ENCODE measurements around the gene GYS1. TPM values are rescaled to one million over a fixed set of nuclear protein-coding genes. Genes with fewer than 3 reads are reported as not detected.
"Not testable (repeated sequence)": the region's sequence is repeated elsewhere in the genome, so short reads cannot be mapped to it uniquely, and the experiment has no call there.

GYS1 gene
- 38.9 and 42.8 TPM in 2 replicates for total RNA-seq (2014; rRNA removed; shearing (Covaris generic))

DNA sequence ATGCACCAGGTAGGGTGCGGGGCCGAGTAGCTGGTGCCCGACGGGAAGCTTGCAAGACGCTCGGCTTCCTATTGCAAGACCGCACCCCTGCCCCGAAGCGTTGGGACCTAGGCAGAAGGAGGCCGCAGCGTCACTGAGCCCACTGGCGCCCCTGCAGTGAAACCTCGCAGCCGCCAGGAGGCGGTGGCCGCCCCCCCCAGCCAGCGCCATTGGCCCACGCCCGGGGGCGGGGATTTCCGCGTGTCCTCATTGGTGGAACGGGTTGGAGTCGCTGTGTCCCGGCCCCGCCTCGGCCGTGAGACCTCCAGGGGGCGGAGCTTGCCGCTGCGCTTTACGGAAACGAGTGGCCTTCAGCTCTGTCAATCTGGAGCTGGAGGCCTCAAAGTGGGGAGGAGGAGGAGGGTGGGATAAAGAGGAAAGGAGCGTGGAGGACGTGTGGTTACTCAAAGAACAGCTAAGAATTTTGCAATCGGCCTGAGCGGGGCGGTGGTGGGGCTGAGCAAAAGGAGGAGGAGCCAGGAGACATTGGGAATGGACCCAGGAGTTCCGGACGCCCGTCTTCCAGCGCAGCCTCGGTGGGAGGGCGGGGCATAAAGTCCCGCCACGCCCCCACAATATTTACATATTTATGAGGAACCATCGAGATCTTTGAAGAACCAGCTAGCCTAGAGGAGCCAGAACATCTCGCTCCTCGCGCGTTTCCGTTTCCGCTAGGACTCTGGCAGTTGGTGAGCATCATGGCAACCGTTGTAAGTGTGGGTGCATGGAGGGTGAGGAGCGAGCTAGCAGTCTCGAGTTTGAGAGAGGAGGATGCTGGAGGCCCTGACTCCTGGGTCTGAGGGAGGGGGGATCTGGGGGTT, at the start of gene GYS1, which contains the start of gene RUVBL2:
Gene GYS1, minus strand, starts transcription at position 135 of the 860 bp plus-strand sequence. CDS start 197 bp downstream, outside the sequence.
Gene RUVBL2, plus strand, starts transcription at position 713 of the 860 bp plus-strand sequence. Its CDS starts 25 bp downstream, at position 738.
- Histone ChIP-seq H3K4me1 (peaks cover 12% of the 10 kb centered on the region), H3K4me3 (peak within 1 kb of the TSS; percentile 63), H3K36me3 (peaks cover 5% of the 10 kb centered on the region; the same call in 1 of the 2 replicates), H3K9me3 (replicated peaks) (no peaks in the 10 kb centered on the region), H3K27ac (peak within 1 kb of the TSS; percentile 54), H3K27me3 (no peaks in the 10 kb centered on the region)
- peak; percentile 99 for DNase-seq

- not testable (repeated sequence) for H3K4me1 ChIP-seq; H3K27me3 ChIP-seq; H3K4me3 ChIP-seq; DNase-seq; H3K9me3 ChIP-seq (replicated peaks); H3K36me3 ChIP-seq; H3K27ac ChIP-seq
These were observed 49.6 kb upstream of the GYS1 start for GRCh38 chr19:49042666-49043065.

- H3K9me3 ChIP-seq (replicated peaks): no peaks in the 10 kb centered on the region
- no peak overlapping the region for H3K4me3 ChIP-seq
- H3K36me3 ChIP-seq: no peaks in the 10 kb centered on the region
- 0 out of 2 replicates have a peak, but pooled peaks cover 5% of the 10 kb centered on the region for H3K4me1 ChIP-seq
- no peak for DNase-seq
- no peaks in the 10 kb centered on the region for H3K27me3 ChIP-seq
- H3K27ac ChIP-seq: no peak overlapping the region
These were observed 49.1 kb upstream of the GYS1 start for GRCh38 chr19:49042177-49042576.

- not testable (repeated sequence) for H3K27ac ChIP-seq; H3K36me3 ChIP-seq; DNase-seq; H3K27me3 ChIP-seq; H3K4me1 ChIP-seq; H3K9me3 ChIP-seq (replicated peaks); H3K4me3 ChIP-seq
These were observed 46.6 kb upstream of the GYS1 start for GRCh38 chr19:49039736-49040135.

DNA sequence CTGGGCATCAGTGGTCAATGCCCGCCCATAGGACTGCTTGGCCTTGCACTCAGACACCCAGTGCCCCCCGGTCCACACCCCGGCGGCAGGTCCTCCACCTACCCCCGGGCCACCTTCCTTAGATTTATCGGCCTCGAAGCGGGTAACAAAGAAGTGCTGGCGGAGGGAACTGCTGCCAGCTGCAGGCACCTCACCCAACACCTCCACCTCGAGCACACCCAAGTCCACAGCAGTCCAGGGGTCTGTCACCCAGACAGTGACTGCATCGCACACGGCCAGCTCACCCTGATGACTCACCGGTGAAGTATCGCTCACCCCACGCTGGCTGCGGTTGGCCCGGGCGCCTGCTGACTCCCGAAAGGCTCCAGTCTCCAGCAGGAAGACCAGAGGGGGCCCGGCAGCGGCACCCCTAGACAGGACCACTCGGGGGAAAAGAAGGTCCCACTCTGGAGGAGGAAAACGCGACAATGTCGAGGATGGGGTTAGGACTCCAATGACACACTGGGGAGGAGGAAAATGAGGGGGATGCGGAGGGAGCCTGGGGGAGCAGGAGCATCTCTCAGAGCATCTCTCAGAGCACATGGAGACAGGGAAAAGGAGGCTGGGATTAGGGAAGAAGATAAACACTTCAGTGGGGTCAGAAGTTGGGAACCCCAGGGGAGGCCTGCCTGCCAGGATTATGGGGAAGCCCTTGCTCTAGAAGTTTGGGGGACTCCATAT, 45.6 kb upstream of the GYS1 start:
- not testable (repeated sequence) for H3K36me3 ChIP-seq; H3K9me3 ChIP-seq (replicated peaks); H3K4me1 ChIP-seq; H3K4me3 ChIP-seq; H3K27ac ChIP-seq; H3K27me3 ChIP-seq
- peak; percentile 51 to 61 for DNase-seq

GRCh38 chr19:49038111-49038510, 45.0 kb upstream of the GYS1 start:
- not testable (repeated sequence) for H3K36me3 ChIP-seq; DNase-seq; H3K9me3 ChIP-seq (replicated peaks); H3K4me3 ChIP-seq; H3K4me1 ChIP-seq; H3K27ac ChIP-seq; H3K27me3 ChIP-seq

- H3K9me3 ChIP-seq (replicated peaks); H3K36me3 ChIP-seq; H3K4me3 ChIP-seq; H3K27me3 ChIP-seq; H3K4me1 ChIP-seq; H3K27ac ChIP-seq: not testable (repeated sequence)
- peak; percentile 40 to 43 for DNase-seq
These were observed 43.7 kb upstream of the GYS1 start, which contains the start of gene CGB1 for GRCh38 chr19:49036815-49037214. Gene CGB1, minus strand, starts transcription at chr19:49036895. Its CDS starts 184 bp downstream, at chr19:49036711.

GRCh38 chr19:49031642-49032301, 38.7 kb upstream of the GYS1 start, which contains the start of gene CGB2:
Gene CGB2, plus strand, starts transcription at chr19:49031890. Its CDS starts 206 bp downstream, at chr19:49032096.
- not testable (repeated sequence) for H3K27ac ChIP-seq; H3K4me3 ChIP-seq; H3K4me1 ChIP-seq; H3K27me3 ChIP-seq; H3K9me3 ChIP-seq (replicated peaks); H3K36me3 ChIP-seq
- peak in 1 of 2 experiments; percentile 41 for DNase-seq

DNA sequence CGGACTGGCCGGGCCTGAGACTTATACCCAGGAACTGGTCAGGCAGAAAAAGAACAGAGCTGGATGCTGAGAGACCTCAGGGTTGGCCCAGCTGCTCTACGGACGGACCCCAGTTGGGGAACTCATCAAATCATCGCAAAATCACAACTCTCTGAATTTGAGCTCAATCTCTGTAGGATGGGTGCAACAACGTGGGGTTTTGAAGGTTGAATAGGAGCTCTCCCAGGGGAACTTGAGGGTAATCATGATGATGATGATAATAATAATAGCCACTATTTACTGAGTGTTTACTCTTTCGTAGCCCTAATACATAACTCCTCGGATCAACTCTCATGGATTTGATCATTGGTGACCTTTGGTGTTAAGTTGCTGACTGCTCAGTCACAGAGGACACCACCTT, 37.2 kb upstream of the GYS1 start:
- H3K36me3 ChIP-seq, H3K4me1 ChIP-seq, H3K27ac ChIP-seq: not testable (repeated sequence)

GRCh38 chr19:49029749-49030148, 36.6 kb upstream of the GYS1 start:
- not testable (repeated sequence) for H3K4me1 ChIP-seq; DNase-seq; H3K4me3 ChIP-seq; H3K27ac ChIP-seq; H3K9me3 ChIP-seq (replicated peaks); H3K27me3 ChIP-seq; H3K36me3 ChIP-seq

More for the DNA sequence above, 37.2 kb upstream of the GYS1 start:
- H3K4me3 ChIP-seq; H3K27me3 ChIP-seq; H3K9me3 ChIP-seq (replicated peaks); DNase-seq: not testable (repeated sequence)

DNA sequence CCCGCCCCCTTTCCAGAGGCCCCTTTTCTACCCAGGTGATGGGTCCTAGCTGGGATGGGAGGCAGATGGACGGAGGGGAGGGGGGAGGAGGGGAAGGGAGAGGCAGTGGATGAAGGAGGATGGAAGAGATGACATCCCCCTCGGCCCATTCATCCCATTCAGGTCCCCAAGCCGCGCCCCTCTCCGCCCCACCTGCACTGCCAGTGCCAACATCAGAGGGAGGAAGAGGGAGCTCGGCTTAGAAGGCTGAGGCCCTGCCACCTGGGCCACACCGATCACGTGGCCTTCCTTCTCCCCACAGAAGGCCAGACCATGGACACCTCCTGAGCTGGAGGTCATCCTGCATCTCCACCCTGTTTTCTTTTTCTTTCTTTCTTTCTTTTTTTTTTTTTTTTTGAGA, 35.6 kb upstream of the GYS1 start:
- not testable (repeated sequence) for H3K4me1 ChIP-seq; H3K27me3 ChIP-seq; H3K27ac ChIP-seq; DNase-seq; H3K4me3 ChIP-seq; H3K9me3 ChIP-seq (replicated peaks); H3K36me3 ChIP-seq

- H3K36me3 ChIP-seq; H3K4me3 ChIP-seq; H3K9me3 ChIP-seq (replicated peaks); H3K27ac ChIP-seq; H3K4me1 ChIP-seq; H3K27me3 ChIP-seq; DNase-seq: not testable (repeated sequence)
These were observed 32.5 kb upstream of the GYS1 start for GRCh38 chr19:49025599-49025998.

GRCh38 chr19:49025088-49025487, 32.0 kb upstream of the GYS1 start:
- not testable (repeated sequence) for H3K27me3 ChIP-seq; H3K36me3 ChIP-seq; H3K4me3 ChIP-seq; H3K4me1 ChIP-seq; H3K9me3 ChIP-seq (replicated peaks); H3K27ac ChIP-seq; DNase-seq

DNA sequence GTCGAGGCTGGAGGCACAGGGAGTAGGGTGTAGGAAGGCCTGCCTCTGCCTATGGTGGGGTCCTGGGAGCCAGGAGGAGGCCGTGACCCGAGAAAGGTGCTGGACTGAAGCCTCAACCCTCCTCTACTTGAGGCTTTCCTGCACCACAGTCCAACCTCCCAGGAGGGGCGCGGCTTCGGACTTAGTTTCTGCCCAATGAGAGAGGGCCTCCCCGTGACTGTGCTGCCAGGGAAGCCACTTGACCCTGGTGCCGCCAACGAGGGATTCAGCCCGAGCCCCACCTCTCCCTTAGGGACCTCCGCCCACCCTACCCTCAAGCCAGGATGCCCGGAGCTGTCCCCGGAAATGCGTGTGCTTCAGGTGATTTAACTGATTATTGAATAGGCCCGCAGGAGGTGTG, 31.1 kb upstream of the GYS1 start, which contains the start of gene CGB3:
Gene CGB3, minus strand, starts transcription at position 101 of the 400 bp plus-strand sequence. CDS start 362 bp downstream, outside the sequence.
- not testable (repeated sequence) for DNase-seq; H3K4me1 ChIP-seq; H3K27me3 ChIP-seq; H3K36me3 ChIP-seq; H3K27ac ChIP-seq; H3K9me3 ChIP-seq (replicated peaks); H3K4me3 ChIP-seq

DNA sequence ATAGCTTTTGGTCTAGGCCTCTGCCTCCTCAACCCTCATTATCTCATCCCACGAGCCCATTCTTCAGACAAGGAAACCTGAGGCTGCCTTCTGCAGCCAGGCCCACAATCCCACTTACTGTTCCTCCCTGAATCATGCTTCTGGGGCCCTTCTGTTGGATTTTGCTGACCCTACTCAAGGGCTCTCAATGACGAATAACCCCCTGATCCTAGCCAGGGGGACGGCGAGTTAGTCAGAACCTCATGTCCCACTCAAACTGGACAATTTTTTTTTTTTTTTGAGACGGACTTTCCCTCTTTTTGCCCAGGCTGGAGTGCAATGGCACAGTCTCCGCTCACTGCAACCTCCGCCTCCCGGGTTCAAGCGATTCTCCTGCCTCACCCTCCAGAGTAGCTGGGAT, 29.0 kb upstream of the GYS1 start:
- Histone ChIP-seq H3K9me3 (replicated peaks) (no peaks in the 10 kb centered on the region), H3K27me3 (no peaks in the 10 kb centered on the region), H3K27ac (no peak overlapping the region), H3K36me3 (no peaks in the 10 kb centered on the region), H3K4me1 (no peaks in the 10 kb centered on the region), H3K4me3 (no peak overlapping the region)
- DNase-seq: no peak
